Neuronal stem cell (in vitro differentiated cells): Measurements from ENCODE around the gene CORO1C.
A peak's percentile ranks its signal among the peaks of the same experiment; 100 is the strongest.

ENCODE experiments used
- DNase-seq: peaks from one replicate; pipeline ENCODE4 v3.0.0-alpha.2; 2013; ENCODE audit warnings: low spot score
- H2AFZ ChIP-seq: one replicate; pipeline ENCODE4 v1.6.1; 2013; ENCODE audit warnings: mild to moderate bottlenecking, low read length, inconsistent platforms
- H2AK5ac ChIP-seq: 2 replicates; pipeline ENCODE4 v1.6.1; 2013; ENCODE audit warnings: low read depth, mild to moderate bottlenecking, inconsistent platforms, low read length, moderate library complexity, mixed read lengths
- H2BK120ac ChIP-seq: 2 replicates; pipeline ENCODE4 v1.6.1; 2013; ENCODE audit warnings: low read depth, mild to moderate bottlenecking, inconsistent platforms, low read length, moderate library complexity, mixed read lengths
- H2BK12ac ChIP-seq: one replicate; pipeline ENCODE4 v1.6.1; 2013; ENCODE audit warnings: low read length, inconsistent platforms
- H2BK15ac ChIP-seq: 2 replicates; pipeline ENCODE4 v1.6.1; 2013; ENCODE audit warnings: mild to moderate bottlenecking, low read length, inconsistent platforms, mixed read lengths
- H2BK5ac ChIP-seq: one replicate; pipeline ENCODE4 v1.6.1; 2013; ENCODE audit warnings: inconsistent platforms, mild to moderate bottlenecking, low read length, moderate library complexity
- H3K14ac ChIP-seq: one replicate; pipeline ENCODE4 v1.6.1; 2013; ENCODE audit warnings: low read length, inconsistent platforms
- H3K18ac ChIP-seq: 2 replicates; pipeline ENCODE4 v1.6.1; 2013; ENCODE audit warnings: low read length, inconsistent platforms
- H3K23ac ChIP-seq: 2 replicates; pipeline ENCODE4 v1.6.1; 2013; ENCODE audit warnings: low read depth, mild to moderate bottlenecking, mixed read lengths, low read length, inconsistent platforms; ENCODE audit not compliant: poor library complexity
- H3K27ac ChIP-seq: replicated peaks from 3 replicates; pipeline ENCODE4 v1.5.1; 2013; ENCODE audit warnings: low read length, inconsistent platforms
- H3K27me3 ChIP-seq, 3 experiments: 2 replicates each; pipeline ENCODE4 v1.6.1; 2013; ENCODE audit warnings: low read length in 3 of 3, mild to moderate bottlenecking in 2 of 3, inconsistent platforms in 1 of 3, low read depth in 1 of 3, mixed read lengths in 1 of 3, moderate library complexity in 1 of 3; ENCODE audit not compliant: control insufficient read depth in 3 of 3, insufficient read depth in 3 of 3
- H3K36me3 ChIP-seq, 2 donors: replicated peaks in 1 of 2; 2 replicates each; pipeline ENCODE4 v1.6.1; 2013; ENCODE audit warnings: low read length in 2 of 2; ENCODE audit not compliant: control insufficient read depth in 2 of 2, insufficient read depth in 2 of 2
- H3K4ac ChIP-seq: 2 replicates; pipeline ENCODE4 v1.6.1; 2013; ENCODE audit warnings: inconsistent platforms, mild to moderate bottlenecking, low read length, moderate library complexity
- H3K4me1 ChIP-seq, 2 donors: 1 replicate in 1 of 2; 2 replicates in 1 of 2; pipeline ENCODE4 v1.6.1; 2013; ENCODE audit warnings: low read length in 2 of 2, low read depth in 1 of 2; ENCODE audit not compliant: control insufficient read depth in 2 of 2, insufficient read depth in 1 of 2
- H3K4me2 ChIP-seq: one replicate; pipeline ENCODE4 v1.6.1; 2013; ENCODE audit warnings: mild to moderate bottlenecking, low read length, inconsistent platforms; ENCODE audit not compliant: insufficient read depth, poor library complexity, severe bottlenecking
- H3K4me3 ChIP-seq, 2 donors: 2 replicates each; pipeline ENCODE4 v1.5.1; 2013; ENCODE audit warnings: low read length in 2 of 2, mild to moderate bottlenecking in 2 of 2, inconsistent platforms in 1 of 2, moderate library complexity in 1 of 2
- H3K79me1 ChIP-seq: one replicate; pipeline ENCODE4 v1.6.1; 2013; ENCODE audit warnings: low read depth, mild to moderate bottlenecking, inconsistent platforms, low read length, moderate library complexity
- H3K9ac ChIP-seq: one replicate; pipeline ENCODE4 v1.6.1; 2013; ENCODE audit warnings: mild to moderate bottlenecking, low read depth, low read length, inconsistent platforms; ENCODE audit not compliant: poor library complexity
- H3K9me3 ChIP-seq, 2 donors: replicated peaks in 1 of 2; 2 replicates each; pipeline versions ENCODE3 to v1.6.1; 2013; ENCODE audit warnings: low read length in 2 of 2, mild to moderate bottlenecking in 2 of 2, inconsistent platforms in 1 of 2, low read depth in 1 of 2, mixed read lengths in 1 of 2, moderate library complexity in 1 of 2; ENCODE audit not compliant: control insufficient read depth in 2 of 2, insufficient read depth in 1 of 2
- H4K8ac ChIP-seq: one replicate; pipeline ENCODE4 v1.6.1; 2013; ENCODE audit warnings: low read depth, mild to moderate bottlenecking, inconsistent platforms, low read length, moderate library complexity
- H4K91ac ChIP-seq: one replicate; pipeline ENCODE4 v1.6.1; 2013; ENCODE audit warnings: low read length, low read depth, mild to moderate bottlenecking, inconsistent platforms; ENCODE audit not compliant: poor library complexity
- WGBS, 2 donors: extraction: QIAGEN DNeasy Blood & Tissue Kit; methylation state at CpG; one replicate each; pipeline ENCODE4 v1.1.7; 2013; ENCODE audit warnings: missing lambda C conversion rate in 2 of 2, mixed read lengths in 1 of 2; ENCODE audit not compliant: insufficient read length in 2 of 2, insufficient replicate concordance in 1 of 2; ENCODE audit errors: extremely low coverage in 2 of 2; 5-methylcytosine and 5-hydroxymethylcytosine counted together

The CORO1C gene

GRCh38 chr12:108693186-108693730 is 38.1 kb downstream of the CORO1C start:
- H2BK12ac ChIP-seq = no peak overlapping the region
- H3K4me1 ChIP-seq = peaks cover 19 to 37% of the 10 kb centered on the region in 2 donors
- no peak overlapping the region for H3K23ac ChIP-seq
- H3K9me3 ChIP-seq = peaks cover 0 to 7% of the 10 kb centered on the region in 2 donors
- no peak overlapping the region for H3K27ac ChIP-seq
- H3K36me3 ChIP-seq = peaks cover 5 to 55% of the 10 kb centered on the region in 2 donors
- DNase-seq = no peak
- no peak overlapping the region for H3K4me2 ChIP-seq
- H2BK5ac ChIP-seq = no peak overlapping the region
- H2BK120ac ChIP-seq = no peak overlapping the region
- WGBS, 2 donors = no CpG with 5 or more reads among the region's 6 CpGs
- no peak overlapping the region for H2BK15ac ChIP-seq
- H3K9ac ChIP-seq = no peak overlapping the region
- peaks cover 4% of the 10 kb centered on the region for H3K79me1 ChIP-seq
- H3K14ac ChIP-seq = no peak overlapping the region
- H3K4ac ChIP-seq = no peak overlapping the region
- H3K27me3 ChIP-seq = no peaks in the 10 kb centered on the region
- no peak overlapping the region for H4K91ac ChIP-seq
- H2AK5ac ChIP-seq = no peak overlapping the region
- H3K4me3 ChIP-seq = no peak overlapping the region
- H2AFZ ChIP-seq = no peak overlapping the region
- H3K18ac ChIP-seq = no peak overlapping the region
- H4K8ac ChIP-seq = no peak overlapping the region

- peak overlapping the region in 1 of 2 donors; percentile 14 for H3K4me3 ChIP-seq
- DNase-seq = no peak
- peaks cover 19 to 37% of the 10 kb centered on the region in 2 donors for H3K4me1 ChIP-seq
- no peak overlapping the region for H4K8ac ChIP-seq
- peak overlapping the region; percentile 78 for H3K18ac ChIP-seq
- no peak overlapping the region for H3K23ac ChIP-seq
- no peak overlapping the region for H4K91ac ChIP-seq
- no peak overlapping the region for H2BK12ac ChIP-seq
- H2BK15ac ChIP-seq = no peak overlapping the region
- peak overlapping the region; percentile 17 for H2AFZ ChIP-seq
- no peak overlapping the region for H3K4ac ChIP-seq
- peaks cover 4 to 48% of the 10 kb centered on the region in 2 donors for H3K36me3 ChIP-seq
- H3K4me2 ChIP-seq = no peak overlapping the region
- peak overlapping the region; percentile 52 for H3K27ac ChIP-seq
- H2AK5ac ChIP-seq = peak overlapping the region; percentile 30
- H3K9me3 ChIP-seq = peaks cover 0 to 7% of the 10 kb centered on the region in 2 donors
- peaks cover 4% of the 10 kb centered on the region for H3K79me1 ChIP-seq
- no peak overlapping the region for H2BK120ac ChIP-seq
- peak overlapping the region; percentile 60 for H3K14ac ChIP-seq
- no CpG with 5 or more reads among the region's 9 CpGs for WGBS, 2 donors
- H3K27me3 ChIP-seq = no peaks in the 10 kb centered on the region
- no peak overlapping the region for H2BK5ac ChIP-seq
- no peak overlapping the region for H3K9ac ChIP-seq
These were observed 39.1 kb downstream of the CORO1C start for GRCh38 chr12:108691998-108692808.

GRCh38 chr12:108691175-108691997 is 39.9 kb downstream of the CORO1C start:
- H3K4me2 ChIP-seq = peak overlapping the region; percentile 44
- H2AFZ ChIP-seq = peak overlapping the region; percentile 18
- no peak overlapping the region for H3K23ac ChIP-seq
- WGBS, 2 donors = no CpG with 5 or more reads among the region's 13 CpGs
- H3K4me1 ChIP-seq = peaks cover 19 to 37% of the 10 kb centered on the region in 2 donors
- H3K9ac ChIP-seq = no peak overlapping the region
- peak overlapping the region; percentile 30 for H2AK5ac ChIP-seq
- H3K4me3 ChIP-seq = peak overlapping the region in 1 of 2 donors; percentile 14
- no peak overlapping the region for H4K8ac ChIP-seq
- H3K14ac ChIP-seq = no peak overlapping the region
- H2BK5ac ChIP-seq = no peak overlapping the region
- peaks cover 4% of the 10 kb centered on the region for H3K79me1 ChIP-seq
- DNase-seq = peak; percentile 76
- peak overlapping the region; percentile 78 for H3K18ac ChIP-seq
- no peak overlapping the region for H3K4ac ChIP-seq
- H2BK15ac ChIP-seq = no peak overlapping the region
- H3K27ac ChIP-seq = peak overlapping the region; percentile 52
- H3K36me3 ChIP-seq = peaks cover 4 to 47% of the 10 kb centered on the region in 2 donors
- H3K9me3 ChIP-seq = peaks cover 0 to 7% of the 10 kb centered on the region in 2 donors
- H4K91ac ChIP-seq = no peak overlapping the region
- no peak overlapping the region for H2BK12ac ChIP-seq
- no peak overlapping the region for H2BK120ac ChIP-seq
- H3K27me3 ChIP-seq = no peaks in the 10 kb centered on the region
